Fibroblast of lung (primary cell): ENCODE measurements around the gene ODF2. TPM values are rescaled to one million over a fixed set of nuclear protein-coding genes. Genes with fewer than 3 reads are reported as not detected.
"Not testable (repeated sequence)": the region's sequence is repeated elsewhere in the genome, so short reads cannot be mapped to it uniquely, and the experiment has no call there.

Experiments
- DNase-seq, 2 donors: peaks; one replicate each; pipeline versions ENCODE4 v3.0.0 to v3.0.0-alpha.2; 2010; ENCODE audit warnings: low read depth in 2 of 2
- H2AFZ ChIP-seq: 2 replicates; pipeline ENCODE4 v1.5.1; 2012; ENCODE audit warnings: low read length, control low read depth, inconsistent platforms
- H3K27ac ChIP-seq: 2 replicates; pipeline ENCODE4 v1.5.1; 2011; ENCODE audit warnings: low read length, control low read depth; ENCODE audit not compliant: insufficient read depth
- H3K27me3 ChIP-seq: 2 replicates; pipeline ENCODE4 v1.5.1; 2011; ENCODE audit warnings: mild to moderate bottlenecking, low read length; ENCODE audit not compliant: control insufficient read depth, insufficient read depth
- H3K36me3 ChIP-seq: 2 replicates; pipeline ENCODE4 v1.5.1; 2011; ENCODE audit warnings: low read length; ENCODE audit not compliant: control insufficient read depth, insufficient read depth
- H3K4me1 ChIP-seq: 2 replicates; pipeline ENCODE4 v1.5.1; 2011; ENCODE audit warnings: low read length; ENCODE audit not compliant: control insufficient read depth, insufficient read depth; ENCODE audit errors: extremely low read depth
- H3K4me2 ChIP-seq: 2 replicates; pipeline ENCODE4 v1.5.1; 2011; ENCODE audit warnings: low read length, control low read depth; ENCODE audit not compliant: insufficient read depth; ENCODE audit errors: extremely low read depth
- H3K4me3 ChIP-seq, 4 experiments: fragments of 200-600 bp in 1 of 4; sonication (generic) in 1 of 4; replicated peaks in 1 of 4; 2 replicates each; pipeline ENCODE4 v1.5.1; 2011 to 2016; ENCODE audit warnings: low read length in 4 of 4, low read depth in 3 of 4, mild to moderate bottlenecking in 3 of 4, control low read depth in 2 of 4, inconsistent platforms in 1 of 4, mixed read lengths in 1 of 4; ENCODE audit not compliant: insufficient read depth in 1 of 4; ENCODE audit errors: control extremely low read depth in 1 of 4
- H3K79me2 ChIP-seq: 2 replicates; pipeline ENCODE4 v1.5.1; 2012; ENCODE audit warnings: mild to moderate bottlenecking, low read length, inconsistent platforms; ENCODE audit not compliant: control insufficient read depth, insufficient read depth
- H3K9ac ChIP-seq: 2 replicates; pipeline ENCODE4 v1.5.1; 2011; ENCODE audit warnings: mild to moderate bottlenecking, low read length, control low read depth; ENCODE audit not compliant: insufficient read depth
- H3K9me3 ChIP-seq: 2 replicates; pipeline ENCODE4 v1.5.1; 2012; ENCODE audit warnings: low read depth, low read length; ENCODE audit not compliant: control insufficient read depth, insufficient read depth
- H4K20me1 ChIP-seq: 2 replicates; pipeline ENCODE4 v1.5.1; 2011; ENCODE audit warnings: low read length; ENCODE audit not compliant: control insufficient read depth, insufficient read depth; ENCODE audit errors: extremely low read depth
- CTCF ChIP-seq, 2 donors: IDR thresholded peaks in 1 of 2; conservative IDR thresholded peaks in 1 of 2; 1 replicate in 1 of 2; 2 replicates in 1 of 2; pipeline ENCODE4 v1.5.1; 2011 to 2012; ENCODE audit warnings: low read length in 2 of 2, control low read depth in 1 of 2, inconsistent platforms in 1 of 2, low read depth in 1 of 2, mild to moderate bottlenecking in 1 of 2
- EZH2 ChIP-seq: IDR thresholded peaks from 2 replicates; pipeline ENCODE4 v1.5.1; 2012; ENCODE audit warnings: low read length, control low read depth, mild to moderate bottlenecking; ENCODE audit errors: missing control alignments
- polyA plus RNA-seq, 2 donors: library from polyadenylated mRNA; depleted of rRNA in 1 of 2; stranded (reverse) in 1 of 2; unstranded in 1 of 2; fragments of >200 nt; gene quantifications; 2 replicates each; pipeline ENCODE4 v1.2.1, GENCODE V29; 2011 to 2012; ENCODE audit warnings: missing spikeins in 1 of 2
- total RNA-seq: library from RNA; depleted of rRNA; stranded (reverse); fragments of >200 nt; gene quantifications from 2 replicates; pipeline ENCODE4 v1.2.1, GENCODE V29; 2014

ODF2 gene
- total and polyA plus RNA-seq, 2 donors (not counting 1 experiment from before 2014, with no cell fraction given) = 10.2 to 20.6 TPM

- Histone ChIP-seq H3K4me1 (no peaks in the 10 kb centered on the region), H3K4me2 (no peak overlapping the region), H3K27ac (no peak overlapping the region), H4K20me1 (no peaks in the 10 kb centered on the region), H3K4me3 (no peak overlapping the region), H3K36me3 (no peaks in the 10 kb centered on the region), H3K9ac (no peak overlapping the region), H3K9me3 (no peaks in the 10 kb centered on the region), H2AFZ (no peak overlapping the region), H3K27me3 (peaks cover 12% of the 10 kb centered on the region), H3K79me2 (no peaks in the 10 kb centered on the region)
- peak; percentile 16 to 40 for DNase-seq
- TF ChIP-seq EZH2 = no peak
- TF ChIP-seq CTCF (conservative IDR thresholded peaks at IDR 0.05 in 1 of 2, IDR thresholded peaks at IDR 0.05 in 1 of 2; ENCODE audit: low read depth in 1 of 2, low read length in 2 of 2) = peak; percentile 48 to 59
These were observed 43.6 kb upstream of the ODF2 start for GRCh38 chr9:128412120-128412790.

DNA sequence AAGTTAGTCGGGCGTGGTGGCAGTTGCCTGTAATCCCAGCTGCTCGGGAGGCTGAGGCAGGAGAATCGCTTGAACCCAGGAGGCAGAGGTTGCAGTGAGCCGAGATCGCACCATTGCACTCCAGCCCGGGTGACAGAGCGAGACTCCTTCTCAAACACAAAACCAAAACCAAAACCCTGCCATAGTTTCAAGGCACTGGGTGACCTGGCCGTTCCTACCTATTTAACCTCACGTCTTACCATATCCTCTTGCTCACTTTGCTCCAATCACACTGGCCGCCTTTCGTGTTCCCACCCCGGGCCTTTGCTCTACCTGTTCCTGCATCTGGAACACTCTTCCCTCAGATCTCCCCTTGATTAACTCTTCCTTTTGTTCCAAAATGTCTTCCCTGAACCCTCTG is 42.1 kb upstream of the ODF2 start:
- not testable (repeated sequence) for H4K20me1 ChIP-seq, H3K4me3 ChIP-seq, H3K36me3 ChIP-seq, H3K9ac ChIP-seq, H3K79me2 ChIP-seq, H3K4me1 ChIP-seq, H2AFZ ChIP-seq, H3K27ac ChIP-seq, H3K4me2 ChIP-seq, DNase-seq, H3K9me3 ChIP-seq
- peaks cover 12% of the 10 kb centered on the region for H3K27me3 ChIP-seq

GRCh38 chr9:128414461-128414860 is 41.3 kb upstream of the ODF2 start:
- Histone ChIP-seq H2AFZ (no peak overlapping the region), H3K27ac (no peak overlapping the region), H3K4me2 (no peak overlapping the region), H3K27me3 (peaks cover 12% of the 10 kb centered on the region), H4K20me1 (no peaks in the 10 kb centered on the region), H3K9ac (no peak overlapping the region), H3K9me3 (no peaks in the 10 kb centered on the region), H3K4me1 (peaks cover 5% of the 10 kb centered on the region), H3K36me3 (no peaks in the 10 kb centered on the region), H3K4me3 (no peak overlapping the region), H3K79me2 (no peaks in the 10 kb centered on the region)
- DNase-seq = no peak
- TF ChIP-seq EZH2 (no peak), CTCF (conservative IDR thresholded peaks at IDR 0.05 in 1 of 2, IDR thresholded peaks at IDR 0.05 in 1 of 2; ENCODE audit: low read depth in 1 of 2, low read length in 2 of 2) (no peak)
